PC-3 (cell line): ENCODE measurements around the gene NKD1. TPM values are rescaled to one million over a fixed set of nuclear protein-coding genes. Genes with fewer than 3 reads are reported as not detected.

Source experiments
- ATAC-seq: fragments of 200-7000 bp; cut with Tn5 transposase; 2 replicates; pipeline ENCODE4 v1.9.1; 2020; ENCODE audit warnings: mild to moderate bottlenecking, moderate library complexity
- BruUV-seq: library from RNA; stranded (reverse); fragments of 400-500 nt; replicated peaks from 2 replicates; lab custom pipeline; 2021; lab: Mats Ljungman, UMichigan
- CTCF ChIA-PET: fragments of 300-600 bp; sonication (Branson Sonifier 250); formaldehyde crosslinking; loops from one replicate; lab custom pipeline; 2022; ENCODE audit warnings: antibody characterized with exemption; lab: Charles Lee
- POLR2A ChIA-PET: fragments of 300-600 bp; sonication (Branson Sonifier 250); formaldehyde crosslinking; loops from one replicate; lab custom pipeline; 2022; ENCODE audit warnings: antibody characterized with exemption; ENCODE audit not compliant: unreplicated experiment; lab: Charles Lee
- DNase-seq: peaks from one replicate; pipeline ENCODE4 v3.0.0-alpha.2; 2015
- H2AFZ ChIP-seq: fragments of 300-600 bp; sonication (generic); 2 replicates; pipeline ENCODE4 v1.6.0; 2016; ENCODE audit warnings: antibody characterized with exemption, low read length
- H3F3A ChIP-seq: fragments of 300-600 bp; sonication (generic); one replicate; pipeline ENCODE4 v1.6.0; 2017; ENCODE audit warnings: antibody characterized with exemption, low read length, control low read depth, mild to moderate bottlenecking; ENCODE audit not compliant: unreplicated experiment
- H3K27ac ChIP-seq: fragments of 300-600 bp; sonication (generic); 2 replicates; pipeline ENCODE4 v1.5.1; 2016; ENCODE audit warnings: mild to moderate bottlenecking, low read length
- H3K27me3 ChIP-seq: fragments of 300-600 bp; sonication (generic); 2 replicates; pipeline ENCODE4 v1.6.1; 2016; ENCODE audit warnings: low read length, mixed read lengths
- H3K36me3 ChIP-seq: fragments of 300-600 bp; sonication (generic); 2 replicates; pipeline ENCODE4 v1.6.1; 2016; ENCODE audit warnings: low read depth, mixed run types, low read length, mixed read lengths
- H3K4me1 ChIP-seq: fragments of 300-600 bp; sonication (generic); 2 replicates; pipeline ENCODE4 v1.5.1; 2016; ENCODE audit warnings: low read length; ENCODE audit not compliant: insufficient read depth
- H3K4me2 ChIP-seq: fragments of 300-600 bp; sonication (generic); 2 replicates; pipeline ENCODE4 v1.6.0; 2016; ENCODE audit warnings: low read length
- H3K4me3 ChIP-seq: fragments of 300-600 bp; sonication (generic); 2 replicates; pipeline ENCODE4 v1.5.1; 2016; ENCODE audit warnings: mild to moderate bottlenecking, low read length, mixed read lengths
- H3K79me2 ChIP-seq: fragments of 300-600 bp; sonication (generic); 2 replicates; pipeline ENCODE4 v1.6.1; 2017; ENCODE audit warnings: low read length, mixed read lengths
- H3K9ac ChIP-seq: fragments of 300-600 bp; sonication (generic); 2 replicates; pipeline ENCODE4 v1.6.0; 2016; ENCODE audit warnings: mild to moderate bottlenecking, low read length
- H3K9me2 ChIP-seq: fragments of 300-600 bp; sonication (generic); replicated peaks from 2 replicates; pipeline ENCODE4 v1.6.1; 2016; ENCODE audit warnings: mixed run types, low read length, mixed read lengths
- H3K9me3 ChIP-seq: fragments of 300-600 bp; sonication (generic); 2 replicates; pipeline ENCODE4 v1.6.1; 2016; ENCODE audit warnings: low read length, mixed read lengths
- H4K20me1 ChIP-seq: fragments of 300-600 bp; sonication (generic); 2 replicates; pipeline ENCODE4 v1.6.1; 2016; ENCODE audit warnings: low read length, mixed read lengths
- CTCF ChIP-seq: fragments of 300-600 bp; sonication (generic); conservative IDR thresholded peaks from 2 replicates; pipeline ENCODE4 v1.5.1; 2017; ENCODE audit warnings: antibody characterized with exemption, low read depth, mild to moderate bottlenecking, low read length
- EZH2 ChIP-seq: fragments of 300-600 bp; sonication (generic); IDR thresholded peaks from one replicate; pipeline ENCODE4 v1.6.1; 2017; ENCODE audit warnings: antibody characterized with exemption, mild to moderate bottlenecking, low read length; ENCODE audit not compliant: unreplicated experiment
- EZH2phosphoT487 ChIP-seq: fragments of 300-600 bp; sonication (generic); IDR thresholded peaks from 2 replicates; pipeline ENCODE4 v1.6.1; 2018; ENCODE audit warnings: mild to moderate bottlenecking, antibody characterized with exemption, low read length, borderline replicate concordance
- intact Hi-C: fragments of 100-400 bp; cut with micrococcal nuclease; formaldehyde crosslinking; loops from 2 replicates; pipeline ENCODE4 v1.9.0; 2023
- total RNA-seq: library from RNA; depleted of rRNA; stranded (reverse); fragments of >200 nt; gene quantifications from 2 replicates; pipeline ENCODE4 v1.2.3, GENCODE V29; 2014

The NKD1 gene
- total RNA-seq, 1 experiment from 2014 or later, result 0.07 TPM

GRCh38 chr16:50645563-50646220, 97.5 kb downstream of the NKD1 start:
- Histone ChIP-seq H3K9me3 (no peaks in the 10 kb centered on the region), H3K27me3 (peaks cover 22% of the 10 kb centered on the region), H3K79me2 (no peaks in the 10 kb centered on the region), H3K9ac (no peak overlapping the region), H3F3A (no peaks in the 10 kb centered on the region), H3K36me3 (no peaks in the 10 kb centered on the region), H3K27ac (no peak overlapping the region), H4K20me1 (no peaks in the 10 kb centered on the region), H3K4me1 (no peaks in the 10 kb centered on the region), H3K4me2 (no peak overlapping the region), H3K9me2 (no peaks in the 10 kb centered on the region), H3K4me3 (no peak overlapping the region), H2AFZ (no peak overlapping the region)
- ATAC-seq, result no peak
- intact Hi-C loops, result no loop called here
- TF ChIP-seq CTCF (no peak), EZH2phosphoT487 (no peak), EZH2 (no peak)
- ChIA-PET POLR2A (no interaction called here), CTCF (interaction anchor here (1.2 kb wide), 1 partner anchor 161 kb away, joined by 4 read pairs; no protein-coding TSS in a partner anchor)
- BruUV-seq, result no TSS peak
- no peak for DNase-seq

DNA sequence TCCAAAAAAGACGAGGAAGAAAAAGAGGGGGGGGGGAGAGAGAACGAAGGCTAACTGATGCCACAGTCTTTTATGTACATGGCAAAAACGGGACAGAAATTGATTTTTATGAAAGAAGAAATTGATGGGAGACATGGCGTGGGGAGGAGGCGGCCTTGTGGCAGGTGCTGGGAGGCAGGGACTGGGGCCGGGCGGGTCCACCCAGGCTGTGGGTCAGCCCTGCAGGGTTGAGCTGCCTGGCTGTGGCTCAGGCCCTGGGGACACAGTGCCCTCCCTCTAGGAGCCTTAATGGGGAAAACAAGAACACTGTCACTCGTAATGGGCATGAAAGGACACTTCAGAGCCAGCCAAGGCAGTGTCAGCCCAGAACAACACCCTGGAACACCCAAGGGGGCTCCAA, 98.1 kb downstream of the NKD1 start:
- Histone ChIP-seq H3K27me3 (peaks cover 22% of the 10 kb centered on the region), H3K4me3 (no peak overlapping the region), H3K9me2 (no peaks in the 10 kb centered on the region), H3K4me2 (no peak overlapping the region), H3K79me2 (no peaks in the 10 kb centered on the region), H2AFZ (no peak overlapping the region), H3F3A (no peaks in the 10 kb centered on the region), H3K9me3 (no peaks in the 10 kb centered on the region), H3K9ac (no peak overlapping the region), H4K20me1 (no peaks in the 10 kb centered on the region), H3K27ac (no peak overlapping the region), H3K36me3 (no peaks in the 10 kb centered on the region), H3K4me1 (no peaks in the 10 kb centered on the region)
- ChIA-PET CTCF (no interaction called here), POLR2A (no interaction called here)
- ATAC-seq (no peak), DNase-seq (no peak)
- no peak for TF ChIP-seq EZH2phosphoT487
- TF ChIP-seq EZH2, result no peak
- no peak for TF ChIP-seq CTCF
- BruUV-seq, result no TSS peak
- intact Hi-C loops, result no loop called here

DNA sequence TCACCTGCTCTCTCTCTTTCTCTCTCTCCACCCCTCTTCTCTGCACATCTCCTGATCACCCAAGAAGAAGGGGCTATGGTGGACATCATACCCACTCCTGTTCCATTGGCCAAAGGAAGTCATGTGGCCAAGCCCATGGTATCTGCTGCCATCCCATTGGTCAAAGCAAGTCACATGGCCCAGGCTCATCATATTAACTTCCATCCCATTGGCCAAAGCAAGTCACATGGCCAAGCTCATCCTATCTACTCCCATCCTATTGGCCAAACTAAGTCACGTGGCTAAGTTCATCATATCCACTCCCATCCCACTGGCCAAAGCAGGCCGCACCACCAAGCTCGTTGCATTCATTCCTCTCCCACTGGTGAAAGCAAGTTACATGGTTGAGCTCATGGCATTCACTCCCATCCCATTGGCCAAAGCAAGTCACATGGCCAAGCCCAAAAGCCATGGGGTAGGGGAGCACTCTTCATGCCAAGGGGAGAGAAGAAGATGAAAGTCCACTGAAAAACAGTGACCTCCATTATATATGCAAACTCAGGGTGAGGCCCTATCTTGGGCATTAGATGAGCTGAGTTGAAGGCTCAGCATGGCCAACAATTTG, 103.7 kb downstream of the NKD1 start:
- intact Hi-C loops, result no loop called here
- ATAC-seq, result no peak
- CTCF ChIA-PET, result no interaction called here

More for the DNA sequence above, 103.7 kb downstream of the NKD1 start:
- Histone ChIP-seq H2AFZ (no peak overlapping the region), H3K27ac (no peak overlapping the region), H3K9ac (no peak overlapping the region), H3F3A (no peaks in the 10 kb centered on the region), H3K4me1 (no peaks in the 10 kb centered on the region), H3K4me3 (no peak overlapping the region), H3K4me2 (no peak overlapping the region), H3K27me3 (no peaks in the 10 kb centered on the region), H3K36me3 (no peaks in the 10 kb centered on the region), H3K9me3 (no peaks in the 10 kb centered on the region), H3K79me2 (no peaks in the 10 kb centered on the region), H3K9me2 (no peaks in the 10 kb centered on the region), H4K20me1 (no peaks in the 10 kb centered on the region)
- BruUV-seq, result no TSS peak
- TF ChIP-seq EZH2 (no peak), CTCF (no peak), EZH2phosphoT487 (no peak)
- POLR2A ChIA-PET, result no interaction called here
- DNase-seq, result no peak
